IPS DF 4.7 (cell line): ENCODE results near the gene ZNF296.

Experiments used
- DNase-seq: peaks from one replicate; pipeline ENCODE4 v3.0.0-alpha.2; 2013; ENCODE audit warnings: low spot score; ENCODE audit errors: extremely low read depth

Gene ZNF296

GRCh38 chr19:45103508-45104319, 27.4 kb upstream of the ZNF296 start:
- no peak for DNase-seq

GRCh38 chr19:45103156-45103507, 26.9 kb upstream of the ZNF296 start:
- no peak for DNase-seq

- DNase-seq = no peak
These were observed 26.2 kb upstream of the ZNF296 start for GRCh38 chr19:45102481-45102880.

- no peak for DNase-seq
These were observed 25.5 kb upstream of the ZNF296 start for GRCh38 chr19:45101806-45102205.

- DNase-seq = no peak
These were observed 24.6 kb upstream of the ZNF296 start for GRCh38 chr19:45100846-45101252.

- DNase-seq = no peak
These were observed 23.9 kb upstream of the ZNF296 start for GRCh38 chr19:45100201-45100600.

- DNase-seq = no peak
These were observed 23.4 kb upstream of the ZNF296 start for GRCh38 chr19:45099467-45100191.

GRCh38 chr19:45098521-45099466, 22.5 kb upstream of the ZNF296 start:
- no peak for DNase-seq

GRCh38 chr19:45097776-45098520, 21.7 kb upstream of the ZNF296 start:
- no peak for DNase-seq

- no peak for DNase-seq
These were observed 21.1 kb upstream of the ZNF296 start for GRCh38 chr19:45097450-45097775.

- DNase-seq = no peak
These were observed 20.4 kb upstream of the ZNF296 start for GRCh38 chr19:45096700-45097099.

GRCh38 chr19:45095496-45096413, 19.5 kb upstream of the ZNF296 start:
- DNase-seq = no peak

- no peak for DNase-seq
These were observed 18.4 kb upstream of the ZNF296 start for GRCh38 chr19:45094707-45095106.

- DNase-seq = no peak
These were observed 17.9 kb upstream of the ZNF296 start for GRCh38 chr19:45094137-45094536.

- no peak for DNase-seq
These were observed 16.7 kb upstream of the ZNF296 start, which contains the start of gene PPP1R37 for GRCh38 chr19:45092747-45093678. TSS of gene PPP1R37 (plus strand) at chr19:45093179. CDS start at chr19:45093326, 147 bp downstream.

GRCh38 chr19:45091031-45091923, 15.0 kb upstream of the ZNF296 start:
- no peak for DNase-seq

GRCh38 chr19:45090606-45091005, 14.3 kb upstream of the ZNF296 start:
- DNase-seq = no peak

GRCh38 chr19:45090034-45090433, 13.8 kb upstream of the ZNF296 start:
- DNase-seq = no peak
